ENCODE data around the gene LSM3.
"Not testable (repeated sequence)": the region's sequence is repeated elsewhere in the genome, so short reads cannot be mapped to it uniquely, and the experiment has no call there.

LSM3 gene

DNA sequence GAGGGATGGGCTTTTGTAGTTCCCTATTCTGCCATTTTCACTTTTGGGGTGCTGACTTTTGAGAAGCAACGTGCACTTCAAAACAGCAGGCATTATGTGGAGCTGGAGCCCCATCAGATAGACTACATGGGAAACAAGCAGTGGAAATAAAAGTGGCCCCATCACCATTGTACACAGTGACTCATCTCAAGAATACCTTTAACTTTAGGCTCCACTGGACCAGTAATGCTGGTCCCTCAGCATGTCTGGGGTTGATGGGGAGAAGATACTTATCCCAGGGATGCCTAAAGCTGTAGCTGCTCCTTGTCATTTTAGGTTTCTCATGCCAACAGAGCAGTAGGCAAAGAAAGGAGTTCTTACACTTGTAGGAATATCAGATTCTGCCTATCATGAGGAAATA lies 45.0 kb downstream of the LSM3 start:
- no peak for DNase-seq

GRCh38 chr3:14224895-14225294 lies 46.3 kb downstream of the LSM3 start:
- DNase-seq = no peak

- no peak for DNase-seq
Observed at GRCh38 chr3:14225421-14225820, 46.8 kb downstream of the LSM3 start.

DNA sequence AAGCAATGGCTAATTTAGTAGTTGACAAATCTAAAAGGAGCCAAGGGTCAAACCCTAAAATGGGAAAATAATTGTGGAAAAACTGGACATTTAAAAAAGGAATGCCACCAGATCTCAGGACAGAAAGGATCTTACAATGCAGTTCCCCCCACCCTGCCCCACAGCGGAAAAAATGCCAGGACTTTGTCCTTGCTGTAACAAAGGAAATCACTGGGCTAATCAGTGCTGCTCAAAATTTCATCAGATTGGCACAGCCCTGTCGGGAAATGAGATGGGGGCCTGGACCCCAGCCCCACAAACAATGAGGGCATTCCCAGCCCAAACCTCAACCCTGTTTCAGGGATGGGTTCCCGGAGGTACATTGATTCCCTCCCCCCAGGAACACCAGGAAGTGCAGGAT lies 47.7 kb downstream of the LSM3 start:
- DNase-seq = not testable (repeated sequence)

DNA sequence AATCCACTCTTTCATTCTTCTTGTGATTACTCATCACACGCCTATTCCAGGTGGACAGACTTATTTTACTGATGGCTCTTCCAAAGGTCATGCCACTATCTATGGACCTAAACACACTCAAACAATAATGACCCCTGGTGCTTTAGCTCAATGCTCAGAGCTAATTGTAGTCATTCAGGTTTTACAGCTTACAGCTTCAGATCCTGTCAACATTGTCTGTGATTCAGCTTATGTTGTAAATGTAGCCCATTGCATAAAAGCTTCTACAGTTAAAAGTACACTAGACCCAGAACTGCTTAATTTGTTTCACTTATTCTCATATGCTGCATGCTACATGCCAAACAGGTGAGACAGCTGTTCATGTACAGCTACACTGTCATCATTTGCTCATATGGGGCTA lies 49.2 kb downstream of the LSM3 start:
- no peak for DNase-seq

GRCh38 chr3:14228681-14229470 lies 50.3 kb downstream of the LSM3 start:
- DNase-seq = no peak

DNA sequence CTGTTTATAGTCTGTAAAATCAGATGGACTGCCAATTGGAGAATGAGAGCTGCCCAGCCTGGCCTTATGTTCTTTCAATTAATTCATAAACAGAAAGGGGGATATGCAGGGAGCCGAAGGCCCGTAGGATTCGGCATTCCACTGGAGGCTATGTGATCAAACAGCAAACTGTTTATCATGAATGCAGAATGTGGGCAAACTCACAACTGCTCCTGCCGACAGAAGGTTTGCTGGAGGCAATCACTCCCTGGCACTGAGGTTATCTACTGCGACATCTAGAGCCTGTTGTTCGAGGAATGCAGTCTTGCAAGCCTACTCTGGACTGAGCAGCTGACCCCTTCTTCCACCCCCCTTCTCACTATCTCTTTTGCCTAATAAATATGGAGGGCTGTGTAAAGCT lies 51.1 kb downstream of the LSM3 start:
- not testable (repeated sequence) for DNase-seq

DNA sequence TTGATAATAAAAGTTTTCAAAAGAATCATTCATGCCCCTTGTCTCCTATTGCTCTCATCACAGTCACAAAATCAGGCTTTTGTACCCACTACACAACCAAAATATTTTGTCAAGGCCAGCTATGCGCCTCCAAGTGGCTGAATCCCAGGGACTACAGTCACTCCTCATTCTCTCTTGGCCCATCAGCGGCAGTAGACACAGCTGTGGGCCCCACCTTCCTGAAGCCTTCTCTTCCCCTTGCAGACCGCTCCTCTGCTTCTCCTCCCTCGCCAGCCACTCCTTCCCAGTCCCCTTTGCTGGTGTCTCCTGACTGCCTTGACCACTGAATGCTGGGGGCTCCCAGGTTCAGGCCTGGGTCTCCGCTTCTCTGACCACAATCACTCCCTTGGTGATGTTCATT lies 52.1 kb downstream of the LSM3 start:
- DNase-seq = no peak

- no peak for DNase-seq
Observed at GRCh38 chr3:14231145-14231990, 52.8 kb downstream of the LSM3 start.

DNA sequence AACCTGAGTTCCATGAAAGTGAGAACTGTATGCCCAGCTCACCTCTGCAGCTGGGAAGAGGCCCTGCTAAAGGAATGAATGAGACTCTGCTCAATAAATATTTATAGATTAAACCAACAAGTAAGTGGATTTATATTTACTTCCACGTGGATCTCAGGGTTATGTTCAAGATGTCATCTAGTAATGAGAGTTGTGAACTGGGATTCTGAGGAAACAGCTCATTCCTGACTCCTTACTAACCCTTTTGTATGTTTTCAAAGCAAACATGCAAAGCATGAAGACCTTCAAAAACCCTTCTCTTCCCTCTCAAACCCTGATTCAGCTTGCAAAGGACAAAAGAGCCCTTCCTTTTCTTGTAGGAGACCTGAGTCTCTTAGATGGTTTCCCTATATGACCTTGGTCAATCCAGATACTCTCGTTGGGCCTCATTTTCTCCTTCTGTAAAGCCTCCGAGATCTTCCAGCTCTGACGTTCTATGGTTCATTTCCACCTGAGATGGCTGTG lies 53.4 kb downstream of the LSM3 start:
- DNase-seq = no peak

DNA sequence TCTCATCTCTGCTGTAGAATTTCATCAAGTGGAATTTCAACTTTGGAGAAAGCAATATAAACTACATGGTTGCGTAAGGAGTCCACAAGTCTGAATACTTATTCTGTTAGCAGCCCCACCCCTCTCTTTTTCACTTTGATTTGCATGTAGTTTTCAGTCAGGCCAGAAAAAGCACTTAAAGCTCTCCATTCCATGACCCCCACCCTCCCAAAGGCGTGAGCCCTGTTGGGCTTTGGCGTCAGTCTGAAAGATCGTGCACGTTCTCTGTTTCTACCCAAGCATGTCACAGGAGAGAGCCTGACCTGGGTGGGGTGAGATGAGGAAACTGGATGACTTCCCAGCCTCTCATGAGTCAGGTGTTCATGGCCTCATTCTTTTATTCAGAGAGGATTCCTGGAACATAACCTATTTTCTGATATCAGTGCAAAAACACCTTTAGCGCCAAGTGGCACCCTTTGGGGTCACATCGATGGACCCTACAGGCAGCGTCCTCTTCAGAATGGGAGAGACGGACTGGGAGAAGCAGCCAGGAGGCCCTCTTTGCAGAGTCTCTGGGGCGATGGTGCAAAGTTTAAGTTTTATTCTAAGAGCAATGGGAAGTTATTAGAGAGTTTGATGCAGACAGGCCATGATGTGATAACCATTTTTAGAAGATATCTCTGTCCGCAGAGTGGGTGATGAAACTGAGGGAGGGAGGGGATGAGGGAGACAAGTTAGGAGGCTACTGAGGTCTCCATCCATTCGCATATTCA lies 55.8 kb downstream of the LSM3 start:
- DNase-seq = no peak

DNA sequence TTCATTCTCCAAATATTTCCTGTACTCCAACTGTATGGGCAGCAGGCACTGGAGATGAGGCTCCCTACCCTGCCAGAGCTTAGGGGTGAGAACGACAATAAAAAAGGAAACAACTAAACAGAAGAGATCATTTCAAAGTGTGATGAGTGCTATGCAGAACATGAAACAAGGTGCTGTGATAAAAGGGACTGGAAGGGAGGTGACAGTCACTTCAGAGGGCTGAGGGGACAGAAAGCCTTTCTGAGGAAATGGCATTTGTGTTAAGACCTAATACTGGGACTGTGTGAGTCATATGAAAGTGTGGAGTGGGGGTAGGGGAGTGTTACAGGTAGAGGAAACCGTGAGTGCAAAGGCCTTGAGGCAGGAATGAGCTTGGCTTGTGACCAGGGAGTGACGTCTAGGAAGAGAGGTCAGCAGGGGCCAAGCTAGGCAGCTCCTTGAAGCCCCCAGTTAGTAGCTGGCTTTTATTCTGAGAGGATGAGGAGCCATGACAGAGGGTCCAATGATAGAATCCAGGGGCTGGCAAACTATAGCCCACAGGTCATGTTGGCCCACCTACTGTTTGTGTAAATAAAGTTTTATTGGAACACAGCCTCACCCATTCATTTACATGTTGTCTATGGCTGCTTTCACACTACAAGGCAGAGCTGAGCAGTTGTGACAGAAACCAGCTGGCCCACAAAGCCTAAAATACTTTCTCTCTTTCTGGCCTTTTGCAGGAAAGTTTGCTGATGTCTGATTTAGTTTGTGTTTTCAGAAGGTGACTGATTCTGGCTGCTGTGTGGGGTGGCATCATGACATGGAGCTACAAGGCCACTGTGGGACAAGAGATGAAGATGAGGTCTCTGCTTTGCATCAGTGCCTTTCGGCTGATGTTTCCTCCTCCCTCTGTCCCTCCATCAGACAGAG lies 56.6 kb downstream of the LSM3 start:
- no peak for DNase-seq

DNA sequence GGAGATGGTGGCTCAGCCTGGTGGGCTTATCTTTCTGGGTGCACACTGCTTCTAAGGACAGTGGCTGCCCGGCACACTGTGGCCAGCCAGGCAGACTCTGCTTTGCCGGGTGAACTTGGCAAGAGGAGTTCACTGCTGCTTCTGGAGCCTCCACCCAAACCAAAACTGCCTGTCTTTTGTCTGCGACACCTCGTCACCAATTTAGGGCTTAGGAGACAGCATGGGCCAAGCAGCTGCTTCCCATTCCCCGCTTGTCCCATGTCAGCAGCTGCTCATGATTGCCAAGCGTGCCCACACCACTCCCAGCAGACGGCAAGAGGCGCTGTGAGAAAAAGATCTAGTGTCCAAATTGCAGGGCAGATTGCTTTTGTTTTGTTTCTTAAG lies 57.3 kb downstream of the LSM3 start:
- DNase-seq = no peak

DNA sequence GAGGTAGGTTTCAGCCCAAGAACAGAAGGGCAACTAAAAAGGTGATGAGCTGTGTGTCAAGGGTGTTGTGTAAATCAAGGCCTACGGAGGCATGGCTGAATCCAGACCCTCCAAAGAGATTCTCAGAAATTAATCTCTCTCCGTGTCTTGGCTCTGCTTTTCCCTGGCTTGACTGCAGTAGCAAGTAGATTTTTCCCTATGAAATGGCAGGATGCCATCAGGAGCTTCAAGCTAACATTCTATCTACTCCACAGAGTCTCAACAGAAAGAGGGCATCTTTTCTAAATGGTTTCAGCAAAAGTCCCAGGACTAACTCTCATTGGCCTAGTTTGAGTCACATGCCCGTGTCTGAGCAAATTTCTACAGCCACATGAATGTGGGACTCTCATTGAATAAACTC lies 58.3 kb downstream of the LSM3 start:
- DNase-seq = no peak

DNA sequence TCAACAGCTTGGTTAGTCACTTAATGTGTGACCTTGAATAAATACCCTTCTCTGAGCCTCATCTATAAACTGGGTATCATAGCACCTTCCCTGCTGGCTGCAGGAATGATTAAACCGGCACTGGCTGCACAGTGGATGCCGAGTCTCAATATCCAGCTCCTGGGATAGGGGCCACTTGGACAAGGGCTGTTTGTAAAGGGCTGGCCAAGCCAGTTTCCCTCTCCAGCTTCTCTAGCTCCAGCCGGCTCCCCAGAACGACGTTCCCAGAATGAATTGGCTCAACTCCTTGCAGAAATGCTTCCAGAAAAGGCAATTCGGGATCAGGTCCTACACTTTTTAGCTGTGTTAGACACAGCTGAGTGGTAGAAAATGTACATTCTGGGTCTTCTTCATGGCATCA lies 58.8 kb downstream of the LSM3 start:
- DNase-seq = no peak

- no peak for DNase-seq
Observed at GRCh38 chr3:14238356-14238755, 59.7 kb downstream of the LSM3 start.

GRCh38 chr3:14238930-14239329 lies 60.3 kb downstream of the LSM3 start:
- no peak for DNase-seq

- no peak for DNase-seq
Observed at GRCh38 chr3:14239940-14240339, 61.3 kb downstream of the LSM3 start.

DNA sequence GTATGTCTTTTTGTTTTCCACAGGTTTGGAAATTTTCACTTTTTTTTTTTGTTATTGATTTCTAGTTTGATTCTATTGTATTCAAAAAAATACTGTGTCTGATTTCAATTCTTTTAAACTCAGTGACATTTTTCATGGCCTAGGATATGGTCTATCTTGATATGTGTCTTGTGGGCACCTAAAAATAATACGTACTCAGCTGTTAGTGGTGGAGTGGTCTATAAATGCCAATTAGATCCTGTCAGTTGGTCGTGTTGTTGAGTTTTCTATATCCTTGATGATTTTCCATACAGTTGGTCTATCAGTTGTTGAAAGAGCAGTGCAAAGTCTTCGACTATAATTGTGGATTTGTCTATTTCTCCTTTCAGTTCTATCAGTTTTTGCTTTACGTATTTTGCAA lies 61.7 kb downstream of the LSM3 start:
- DNase-seq = no peak

- no peak for DNase-seq
Observed at GRCh38 chr3:14241716-14242115, 63.1 kb downstream of the LSM3 start.

- no peak for DNase-seq
Observed at GRCh38 chr3:14242490-14243311, 64.1 kb downstream of the LSM3 start.

All from amniotic stem cell (primary cell).